GM12873 (cell line): ENCODE data around the gene AMN.

Experiments
- CTCF ChIP-seq: IDR thresholded peaks from 2 replicates; pipeline ENCODE4 v1.5.1; 2012; ENCODE audit warnings: low read depth, mild to moderate bottlenecking, moderate library complexity, low read length, control low read depth; ENCODE audit not compliant: insufficient read depth; ENCODE audit errors: missing control alignments

The AMN gene

GRCh38 chr14:102900631-102901571, 21.6 kb upstream of the AMN start:
- TF ChIP-seq CTCF = no peak

GRCh38 chr14:102901633-102902032, 20.8 kb upstream of the AMN start:
- no peak for TF ChIP-seq CTCF

- TF ChIP-seq CTCF = no peak
Measured at GRCh38 chr14:102902086-102902485, 20.4 kb upstream of the AMN start.

- TF ChIP-seq CTCF = no peak
Measured at GRCh38 chr14:102902523-102903247, 19.8 kb upstream of the AMN start.

- TF ChIP-seq CTCF = no peak
Measured at GRCh38 chr14:102903248-102903888, 19.1 kb upstream of the AMN start.

DNA sequence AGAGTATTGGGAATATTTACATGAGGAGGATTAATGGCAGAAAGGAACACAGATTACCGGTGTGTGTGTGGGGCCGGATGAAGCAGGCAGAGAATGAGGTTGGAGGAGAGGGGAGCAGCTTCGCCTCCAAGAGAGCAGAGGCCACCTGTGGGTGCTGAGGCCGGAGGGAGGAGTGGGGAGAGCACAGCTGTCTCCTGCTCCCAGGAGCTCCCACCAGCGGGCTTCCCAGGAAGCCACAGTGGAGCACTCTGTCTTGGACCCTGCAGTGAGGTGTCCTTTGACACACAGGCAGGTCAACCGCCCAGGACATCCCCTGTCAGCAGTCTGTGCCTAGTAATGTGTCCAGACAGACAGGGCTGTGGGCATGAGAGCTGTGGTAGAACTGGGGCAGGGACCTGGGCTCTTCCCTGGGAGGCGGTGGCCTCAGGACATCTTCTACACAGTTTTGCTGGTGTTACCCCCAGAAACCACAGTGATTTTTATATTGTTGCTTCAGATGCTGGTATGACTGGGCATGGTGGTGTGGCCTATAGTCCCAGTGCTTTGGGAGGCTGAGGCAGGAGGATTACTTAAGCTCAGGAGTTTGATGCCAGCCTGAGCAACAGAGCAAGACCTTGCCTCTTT, 18.5 kb upstream of the AMN start:
- no peak for TF ChIP-seq CTCF
